ENCODE data around the gene PAH.

PAH gene

DNA sequence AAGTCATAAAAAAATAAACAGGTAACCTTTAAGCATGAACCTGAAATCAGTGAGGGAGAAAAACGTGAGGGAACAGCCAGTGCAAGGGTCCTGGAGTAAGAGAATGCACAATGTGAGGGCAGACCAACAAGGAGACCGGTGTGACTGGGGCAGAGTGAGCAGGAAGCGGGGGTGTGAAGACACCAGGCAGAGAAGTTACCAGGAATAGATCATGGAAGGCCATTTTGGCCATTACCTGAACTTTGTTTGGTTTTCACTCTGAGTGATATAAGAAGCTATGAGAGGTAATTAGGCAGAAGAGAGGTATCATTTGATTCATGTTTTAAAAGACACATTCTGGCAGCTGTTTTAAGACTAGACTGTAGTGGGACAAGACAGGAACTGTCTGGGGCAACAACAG is 15.0 kb downstream of the PAH start:
- in situ Hi-C loops (cut with HindIII; ENCODE audit: low sequenced_read_pairs), result no loop called here

- in situ Hi-C loops (cut with HindIII; ENCODE audit: low sequenced_read_pairs), result no loop called here
Measured at GRCh38 chr12:102900389-102900788, 16.7 kb downstream of the PAH start.

DNA sequence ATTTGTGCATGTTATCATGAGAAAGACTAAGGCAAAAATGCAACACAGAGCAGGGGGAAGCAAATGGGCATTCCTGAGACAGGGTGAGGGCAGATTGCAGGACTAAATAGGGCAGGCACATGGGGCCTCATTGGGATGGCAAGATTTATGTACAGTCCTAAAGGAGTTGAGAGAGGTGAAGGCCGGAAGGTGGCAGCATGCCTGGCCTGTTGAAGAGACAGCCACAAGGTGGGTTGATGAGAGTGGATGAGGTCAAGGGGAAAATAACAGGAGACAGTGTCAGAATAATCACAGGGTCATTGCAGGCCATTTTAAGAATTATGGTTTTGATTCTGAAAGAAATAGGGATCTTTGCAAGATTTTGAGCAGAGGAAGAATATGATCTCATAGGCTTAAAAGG is 21.0 kb downstream of the PAH start:
- in situ Hi-C loops (cut with HindIII; ENCODE audit: low sequenced_read_pairs), result loop anchor here (5.0 kb wide), 1 partner anchor 51 kb away; no protein-coding TSS in a partner anchor

- in situ Hi-C loops (cut with HindIII; ENCODE audit: low sequenced_read_pairs), result no loop called here
Measured at GRCh38 chr12:102891756-102892155, 25.3 kb downstream of the PAH start.

DNA sequence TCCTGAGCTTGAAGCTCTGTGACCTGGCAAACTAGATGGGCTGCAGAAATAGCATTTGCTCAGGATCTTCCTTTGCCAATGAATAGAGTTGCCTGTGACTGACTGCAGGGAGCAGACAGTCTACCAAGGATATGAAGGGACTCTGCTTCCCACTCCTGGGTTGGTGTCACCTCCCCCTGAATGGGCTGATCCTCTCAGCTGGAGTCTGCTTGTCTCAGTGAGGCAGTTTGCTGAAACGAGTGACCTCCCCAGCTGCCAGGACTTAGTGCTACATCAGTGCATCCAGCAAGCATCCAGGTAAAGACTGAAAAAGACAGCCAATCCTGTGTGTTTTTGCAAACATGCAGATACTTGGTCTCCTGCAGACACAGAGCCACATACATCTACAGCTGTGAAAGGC is 28.5 kb downstream of the PAH start:
- in situ Hi-C loops (cut with HindIII; ENCODE audit: low sequenced_read_pairs), result no loop called here

DNA sequence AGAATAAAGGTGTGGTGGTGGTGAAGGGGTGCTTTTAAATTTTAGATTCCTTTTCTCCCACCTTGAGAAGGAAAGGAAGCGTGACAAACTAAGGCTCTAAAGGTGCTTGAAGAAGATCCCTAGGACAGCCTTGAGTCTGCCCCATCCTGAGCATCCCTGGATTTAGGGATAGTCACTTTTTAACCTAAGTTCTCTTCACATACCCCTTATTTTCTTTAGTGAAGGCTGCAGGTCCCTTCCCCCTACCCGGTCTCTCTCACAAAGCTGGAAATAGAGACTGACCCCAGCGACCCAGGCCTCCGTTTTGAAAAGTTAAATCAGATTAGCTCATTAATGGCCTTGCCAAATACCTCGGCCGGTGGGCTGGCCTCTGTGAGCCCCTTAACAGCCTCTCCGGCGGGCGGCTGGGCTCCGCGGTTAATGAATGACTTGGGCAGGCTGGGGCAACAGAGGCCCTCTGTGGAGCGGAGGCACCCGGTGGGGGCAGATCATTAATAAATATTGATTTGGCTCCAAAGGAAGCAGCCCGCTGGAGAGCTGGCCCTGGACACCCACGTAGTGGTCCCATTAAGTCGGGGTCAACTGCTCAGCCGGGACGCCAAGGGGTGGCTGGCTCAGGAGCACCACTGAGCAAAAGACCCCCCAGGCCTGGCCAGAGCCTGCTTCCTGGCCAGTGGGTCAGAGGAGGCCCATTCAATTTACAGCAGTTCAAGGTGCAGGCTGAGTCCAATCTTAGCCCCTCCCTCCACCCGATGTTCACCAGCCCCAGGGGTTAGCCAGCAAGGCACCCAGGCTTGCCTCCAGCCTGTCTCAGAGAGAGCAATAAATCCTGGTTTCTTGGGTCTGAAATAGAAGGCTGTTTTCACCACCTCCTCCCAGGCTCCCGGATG is 31.8 kb downstream of the PAH start:
- in situ Hi-C loops (cut with HindIII; ENCODE audit: low sequenced_read_pairs), result no loop called here

DNA sequence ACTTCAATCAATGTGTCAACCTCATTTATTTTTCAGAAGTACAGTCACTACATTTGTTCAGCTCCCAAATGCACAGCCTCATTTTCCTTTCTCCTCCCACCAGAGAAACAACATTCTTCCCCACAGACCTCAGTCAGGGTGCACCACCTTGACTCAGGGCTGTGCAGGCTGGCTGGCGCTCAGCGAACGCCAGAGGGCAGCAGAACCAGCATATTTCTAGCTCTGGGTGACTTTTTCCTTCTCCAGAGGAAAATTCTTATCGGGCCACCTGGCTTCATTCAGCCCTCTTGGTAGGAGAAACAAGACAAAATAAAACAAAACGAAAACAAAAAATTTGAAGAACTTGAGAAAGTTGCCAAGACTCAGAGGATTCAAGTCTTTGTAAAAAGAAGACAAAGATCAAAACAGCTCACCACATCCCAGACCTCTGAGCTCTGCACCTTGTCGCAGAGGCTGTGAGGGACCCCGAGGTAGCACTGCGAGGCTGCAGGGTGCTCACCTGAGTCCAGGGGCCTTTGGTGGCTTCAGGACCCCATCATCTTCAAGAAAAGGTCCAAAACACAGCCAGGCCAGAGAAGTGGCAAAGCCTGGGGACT is 33.7 kb downstream of the PAH start:
- in situ Hi-C loops (cut with HindIII; ENCODE audit: low sequenced_read_pairs), result no loop called here

DNA sequence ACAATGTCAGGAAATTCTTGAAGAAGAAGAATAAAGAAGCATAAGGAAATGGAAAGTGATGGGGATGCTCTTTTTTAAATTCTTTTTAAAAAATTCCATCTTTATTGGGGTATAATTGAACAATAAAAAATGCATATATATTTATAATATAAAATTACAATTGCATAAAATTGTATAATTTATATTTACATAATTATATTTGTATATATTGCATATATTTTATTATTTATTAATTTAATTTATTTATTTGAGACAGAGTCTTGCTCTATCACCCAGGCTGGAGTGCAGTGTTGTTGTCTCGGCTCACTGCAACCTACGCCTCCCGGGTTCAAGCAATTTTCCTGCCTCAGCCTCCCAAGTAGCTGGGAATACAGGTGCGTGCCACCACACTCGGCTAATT is 36.3 kb downstream of the PAH start:
- in situ Hi-C loops (cut with HindIII; ENCODE audit: low sequenced_read_pairs), result no loop called here

- in situ Hi-C loops (cut with HindIII; ENCODE audit: low sequenced_read_pairs), result no loop called here
Measured at GRCh38 chr12:102879144-102879763, 37.8 kb downstream of the PAH start.

DNA sequence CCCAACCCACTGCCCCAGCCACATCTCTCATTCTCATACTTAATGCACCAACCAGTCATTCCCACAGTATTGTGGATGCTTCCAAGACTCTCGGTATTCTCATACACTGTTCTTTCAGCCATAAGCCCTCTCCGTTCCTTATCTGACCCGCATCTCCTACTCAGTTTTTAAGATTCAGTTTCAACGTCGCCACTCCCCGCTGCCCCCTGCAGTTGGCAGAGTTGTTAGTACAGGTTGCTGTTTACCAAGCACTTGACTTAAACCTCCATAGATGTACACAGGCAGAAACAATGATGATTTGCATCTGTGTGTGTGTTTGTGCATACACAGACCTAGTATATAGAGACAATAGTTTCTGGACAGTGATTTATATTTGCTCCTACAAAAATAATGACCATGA is 40.2 kb downstream of the PAH start:
- in situ Hi-C loops (cut with HindIII; ENCODE audit: low sequenced_read_pairs), result no loop called here

DNA sequence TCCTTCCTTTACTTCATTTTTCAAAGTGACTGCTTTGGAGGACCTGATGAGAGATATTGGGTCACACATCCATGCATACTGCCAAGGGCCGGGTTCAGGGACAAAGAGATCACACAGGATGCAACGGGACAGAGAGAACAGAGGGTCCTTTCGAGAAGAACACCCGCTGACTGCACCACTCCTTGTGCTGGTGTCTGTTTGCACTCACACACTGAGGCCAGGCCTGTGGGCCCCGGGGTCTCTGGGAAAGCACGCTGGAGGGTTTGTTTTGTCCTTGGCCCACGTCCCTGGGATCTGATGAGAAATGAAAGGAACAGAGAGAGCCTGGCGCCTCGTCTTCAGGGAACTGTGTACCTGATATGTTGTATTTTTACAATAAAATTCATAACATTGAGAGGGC is 42.2 kb downstream of the PAH start:
- in situ Hi-C loops (cut with HindIII; ENCODE audit: low sequenced_read_pairs), result no loop called here

GRCh38 chr12:102873077-102873476 is 44.0 kb downstream of the PAH start:
- in situ Hi-C loops (cut with HindIII; ENCODE audit: low sequenced_read_pairs), result no loop called here

DNA sequence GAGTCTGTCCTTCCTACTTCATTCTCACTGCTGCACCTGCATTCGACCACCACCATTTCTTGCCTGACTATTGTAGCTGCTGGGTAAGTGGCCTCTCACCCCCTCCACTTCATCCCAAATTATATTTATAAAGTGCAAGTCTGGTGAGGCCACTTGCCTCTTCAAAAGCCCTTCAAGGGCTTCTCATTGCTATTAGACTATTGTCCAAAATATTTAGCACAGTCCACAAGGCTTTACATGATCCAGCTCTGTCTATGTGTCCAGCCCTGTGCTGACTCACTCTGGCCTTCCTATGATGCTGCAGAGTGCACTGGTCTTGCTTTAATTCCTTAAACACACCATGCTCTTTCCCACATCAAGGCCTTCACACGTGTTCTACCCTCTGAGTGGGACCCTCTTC is 46.0 kb downstream of the PAH start:
- in situ Hi-C loops (cut with HindIII; ENCODE audit: low sequenced_read_pairs), result no loop called here

- in situ Hi-C loops (cut with HindIII; ENCODE audit: low sequenced_read_pairs), result no loop called here
Measured at GRCh38 chr12:102869571-102869970, 47.5 kb downstream of the PAH start.

GRCh38 chr12:102865821-102866615 is 51.0 kb downstream of the PAH start:
- in situ Hi-C loops (cut with HindIII; ENCODE audit: low sequenced_read_pairs), result no loop called here

- in situ Hi-C loops (cut with HindIII; ENCODE audit: low sequenced_read_pairs), result no loop called here
Measured at GRCh38 chr12:102862486-102862885, 54.6 kb downstream of the PAH start.

DNA sequence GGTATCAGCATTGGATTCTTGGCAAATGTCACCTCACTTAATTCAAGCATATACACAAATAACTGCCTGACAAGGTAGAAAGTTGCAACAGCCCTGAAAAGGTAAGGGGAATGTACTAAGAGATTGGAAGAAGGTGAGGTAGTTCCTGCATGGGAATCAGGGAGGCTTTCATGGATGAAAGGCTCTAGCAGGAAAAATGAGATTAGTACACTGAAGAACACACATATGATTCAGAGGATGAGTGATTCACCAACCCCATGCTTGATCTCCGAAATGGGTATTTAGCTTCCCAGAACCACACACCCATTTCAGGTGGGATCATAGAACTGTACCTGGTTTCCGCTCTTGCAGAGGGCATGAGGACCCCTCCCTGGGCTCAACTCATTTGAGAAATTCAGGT is 65.8 kb downstream of the PAH start:
- in situ Hi-C loops (cut with HindIII; ENCODE audit: low sequenced_read_pairs), result no loop called here

- in situ Hi-C loops (cut with HindIII; ENCODE audit: low sequenced_read_pairs), result loop anchor here (5.0 kb wide), 1 partner anchor 97 kb away; no protein-coding TSS in a partner anchor
Measured at GRCh38 chr12:102849722-102850447, 67.2 kb downstream of the PAH start.

GRCh38 chr12:102848832-102849231 is 68.2 kb downstream of the PAH start:
- in situ Hi-C loops (cut with HindIII; ENCODE audit: low sequenced_read_pairs), result loop anchor here (5.0 kb wide), 1 partner anchor 98 kb away; no protein-coding TSS in a partner anchor

DNA sequence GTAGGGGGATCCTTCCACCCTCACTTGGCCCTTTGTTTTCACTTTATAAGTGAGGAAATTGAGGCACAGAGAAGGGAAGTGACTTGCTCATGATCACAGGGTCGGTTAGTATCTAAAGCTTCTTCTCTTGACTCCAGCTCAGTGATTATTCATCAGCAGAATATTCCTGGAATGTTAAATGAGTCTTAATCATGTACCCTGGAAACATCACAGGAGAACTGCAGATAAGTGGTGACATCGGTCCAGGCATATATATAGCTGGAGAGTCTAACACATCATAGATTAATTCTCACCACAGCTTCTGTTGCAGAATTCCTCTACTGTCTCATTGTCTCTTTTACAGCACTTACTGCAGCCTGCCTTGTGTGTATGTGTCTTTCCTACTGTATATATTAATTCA is 69.9 kb downstream of the PAH start:
- in situ Hi-C loops (cut with HindIII; ENCODE audit: low sequenced_read_pairs), result loop anchor here (5.0 kb wide), 1 partner anchor 100 kb away; no protein-coding TSS in a partner anchor

All from endothelial cell of hepatic sinusoid (primary cell).